ENCODE measurements around the gene CSMD2.

CSMD2 gene

DNA sequence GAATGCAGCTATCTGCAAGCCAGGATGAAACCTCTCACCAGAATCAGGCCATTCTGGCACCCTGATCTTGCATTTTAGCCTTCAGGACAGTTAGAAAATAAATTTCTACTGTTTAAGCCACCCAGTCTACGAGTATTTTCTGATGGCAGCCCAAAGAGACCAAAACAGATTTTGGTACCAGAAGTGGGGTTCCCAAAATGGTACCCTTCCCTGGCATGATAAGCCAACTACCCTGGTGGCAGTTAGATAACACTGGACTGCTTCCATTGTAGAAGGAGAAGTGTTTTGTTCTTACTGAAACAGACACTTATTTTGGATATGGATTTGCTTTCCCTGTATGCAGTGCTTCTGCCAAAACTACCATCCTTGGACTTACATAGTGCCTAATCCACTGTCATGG is 115.0 kb downstream of the CSMD2 start:
- TF ChIP-seq TEAD4 (IDR thresholded peaks at IDR 0.05) (no peak), CEBPB (IDR thresholded peaks at IDR 0.05) (no peak), NFIC (IDR thresholded peaks at IDR 0.05) (no peak)
- TF ChIP-seq, protein P1, sequence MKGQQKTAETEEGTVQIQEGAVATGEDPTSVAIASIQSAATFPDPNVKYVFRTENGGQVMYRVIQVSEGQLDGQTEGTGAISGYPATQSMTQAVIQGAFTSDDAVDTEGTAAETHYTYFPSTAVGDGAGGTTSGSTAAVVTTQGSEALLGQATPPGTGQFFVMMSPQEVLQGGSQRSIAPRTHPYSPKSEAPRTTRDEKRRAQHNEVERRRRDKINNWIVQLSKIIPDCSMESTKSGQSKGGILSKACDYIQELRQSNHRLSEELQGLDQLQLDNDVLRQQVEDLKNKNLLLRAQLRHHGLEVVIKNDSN (IDR thresholded peaks at IDR 0.05): no peak

DNA sequence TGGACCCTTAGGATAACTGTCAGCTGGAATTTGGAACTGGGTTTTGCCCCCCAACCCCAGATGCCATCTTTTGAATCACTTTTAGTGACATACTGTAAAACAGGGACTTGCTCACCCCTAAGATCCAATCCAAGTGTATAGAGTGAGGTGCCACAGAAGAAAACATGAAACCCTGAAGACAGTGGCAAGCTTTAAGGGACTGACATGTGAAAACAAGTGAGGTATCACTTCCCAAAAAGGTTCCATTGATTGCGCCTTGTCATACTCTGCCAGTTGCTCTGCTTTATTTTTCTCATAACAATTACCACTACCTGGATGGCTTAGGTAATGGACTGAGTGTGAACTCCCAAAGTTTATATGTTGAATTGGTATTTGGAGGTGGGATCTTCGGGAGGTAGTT is 115.6 kb downstream of the CSMD2 start:
- TF ChIP-seq CEBPB (IDR thresholded peaks at IDR 0.05) (no peak), TEAD4 (IDR thresholded peaks at IDR 0.05) (no peak), TAF1 (IDR thresholded peaks at IDR 0.05; ENCODE audit: low read depth) (no peak), EGR1 (IDR thresholded peaks at IDR 0.05) (no peak)
- TF ChIP-seq, protein P2, sequence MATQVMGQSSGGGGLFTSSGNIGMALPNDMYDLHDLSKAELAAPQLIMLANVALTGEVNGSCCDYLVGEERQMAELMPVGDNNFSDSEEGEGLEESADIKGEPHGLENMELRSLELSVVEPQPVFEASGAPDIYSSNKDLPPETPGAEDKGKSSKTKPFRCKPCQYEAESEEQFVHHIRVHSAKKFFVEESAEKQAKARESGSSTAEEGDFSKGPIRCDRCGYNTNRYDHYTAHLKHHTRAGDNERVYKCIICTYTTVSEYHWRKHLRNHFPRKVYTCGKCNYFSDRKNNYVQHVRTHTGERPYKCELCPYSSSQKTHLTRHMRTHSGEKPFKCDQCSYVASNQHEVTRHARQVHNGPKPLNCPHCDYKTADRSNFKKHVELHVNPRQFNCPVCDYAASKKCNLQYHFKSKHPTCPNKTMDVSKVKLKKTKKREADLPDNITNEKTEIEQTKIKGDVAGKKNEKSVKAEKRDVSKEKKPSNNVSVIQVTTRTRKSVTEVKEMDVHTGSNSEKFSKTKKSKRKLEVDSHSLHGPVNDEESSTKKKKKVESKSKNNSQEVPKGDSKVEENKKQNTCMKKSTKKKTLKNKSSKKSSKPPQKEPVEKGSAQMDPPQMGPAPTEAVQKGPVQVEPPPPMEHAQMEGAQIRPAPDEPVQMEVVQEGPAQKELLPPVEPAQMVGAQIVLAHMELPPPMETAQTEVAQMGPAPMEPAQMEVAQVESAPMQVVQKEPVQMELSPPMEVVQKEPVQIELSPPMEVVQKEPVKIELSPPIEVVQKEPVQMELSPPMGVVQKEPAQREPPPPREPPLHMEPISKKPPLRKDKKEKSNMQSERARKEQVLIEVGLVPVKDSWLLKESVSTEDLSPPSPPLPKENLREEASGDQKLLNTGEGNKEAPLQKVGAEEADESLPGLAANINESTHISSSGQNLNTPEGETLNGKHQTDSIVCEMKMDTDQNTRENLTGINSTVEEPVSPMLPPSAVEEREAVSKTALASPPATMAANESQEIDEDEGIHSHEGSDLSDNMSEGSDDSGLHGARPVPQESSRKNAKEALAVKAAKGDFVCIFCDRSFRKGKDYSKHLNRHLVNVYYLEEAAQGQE (IDR thresholded peaks at IDR 0.05; ENCODE audit: low read depth): no peak

DNA sequence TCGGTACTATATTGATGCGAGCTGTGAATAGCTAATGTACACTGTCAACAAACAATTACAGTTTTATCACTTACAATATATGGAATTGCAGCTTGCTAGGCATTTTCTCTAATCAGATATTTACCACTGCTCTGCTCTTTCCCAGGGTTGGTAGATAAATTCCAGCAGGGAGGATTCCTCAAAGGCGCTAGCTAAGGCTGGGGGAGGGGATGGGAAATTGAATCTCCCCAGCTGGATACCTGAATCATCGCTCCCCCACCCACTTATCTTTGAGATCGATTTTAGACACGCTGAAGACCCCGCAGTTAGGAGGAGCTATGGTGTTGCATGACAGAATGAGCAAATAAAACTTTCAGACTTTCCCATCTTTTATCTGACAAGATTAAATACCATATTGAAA is 127.2 kb downstream of the CSMD2 start:
- TF ChIP-seq RAD21 (IDR thresholded peaks at IDR 0.05; ENCODE audit: low read depth) (no peak), CREB1 (IDR thresholded peaks at IDR 0.05; ENCODE audit: low read depth) (no peak), YY1 (IDR thresholded peaks at IDR 0.05; ENCODE audit: low read depth) (no peak), EGR1 (IDR thresholded peaks at IDR 0.05) (no peak), EP300 (IDR thresholded peaks at IDR 0.05; ENCODE audit: borderline replicate concordance) (no peak), NFIC (IDR thresholded peaks at IDR 0.05) (no peak), FOXM1 (IDR thresholded peaks at IDR 0.05; ENCODE audit: borderline replicate concordance, low read depth) (no peak), CEBPB (IDR thresholded peaks at IDR 0.05) (no peak), TEAD4 (IDR thresholded peaks at IDR 0.05) (no peak), ZBTB7A (IDR thresholded peaks at IDR 0.05; ENCODE audit: low read depth) (no peak)
- TF ChIP-seq, protein P2 (IDR thresholded peaks at IDR 0.05; ENCODE audit: low read depth): no peak

DNA sequence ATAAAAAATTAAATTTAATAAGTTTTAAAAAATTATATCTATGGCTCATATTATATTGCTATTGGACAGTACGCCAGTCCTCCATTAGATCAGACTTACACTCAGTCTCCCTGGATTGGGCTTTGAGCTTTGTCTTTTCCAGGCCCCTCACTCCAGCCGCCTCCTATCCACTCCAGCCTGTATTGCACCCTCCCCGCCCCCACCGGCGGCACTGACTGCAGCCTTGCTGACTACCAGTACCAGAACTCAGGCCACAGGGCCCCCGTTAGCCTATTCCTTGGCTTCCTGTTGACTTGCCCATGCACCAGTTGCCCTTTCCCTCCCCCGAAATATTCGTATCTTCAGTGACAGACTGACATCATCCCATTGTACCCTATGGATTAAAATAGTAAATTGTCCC is 127.9 kb downstream of the CSMD2 start:
- TF ChIP-seq ZBTB7A (IDR thresholded peaks at IDR 0.05; ENCODE audit: low read depth): no peak
- TF ChIP-seq NFIC (IDR thresholded peaks at IDR 0.05): no peak
- no peak for TF ChIP-seq CREB1 (IDR thresholded peaks at IDR 0.05; ENCODE audit: low read depth)
- no peak for TF ChIP-seq RAD21 (IDR thresholded peaks at IDR 0.05; ENCODE audit: low read depth)
- TF ChIP-seq CEBPB (IDR thresholded peaks at IDR 0.05): no peak
- TF ChIP-seq EP300 (IDR thresholded peaks at IDR 0.05; ENCODE audit: borderline replicate concordance): no peak

DNA sequence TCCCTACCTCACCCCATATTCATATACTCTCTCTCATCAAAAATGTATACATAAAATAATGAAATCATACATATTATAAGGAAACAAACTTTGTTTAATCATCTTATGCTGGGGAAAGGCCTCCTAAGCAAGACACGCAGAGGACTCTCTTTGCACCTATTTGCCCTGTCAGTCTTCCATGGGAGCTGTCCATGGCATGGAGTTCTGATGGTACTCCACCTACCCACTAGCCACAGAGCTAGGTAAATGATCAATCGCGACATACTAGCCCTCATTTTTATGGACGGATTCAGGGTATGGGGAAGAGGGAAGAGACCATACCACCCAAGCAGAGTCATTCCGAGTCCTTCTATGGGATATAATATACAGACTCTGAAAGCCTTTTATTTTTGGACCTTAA is 131.0 kb downstream of the CSMD2 start:
- TF ChIP-seq EP300 (IDR thresholded peaks at IDR 0.05; ENCODE audit: borderline replicate concordance) (no peak), EGR1 (IDR thresholded peaks at IDR 0.05) (no peak), FOXM1 (IDR thresholded peaks at IDR 0.05; ENCODE audit: borderline replicate concordance, low read depth) (no peak), RAD21 (IDR thresholded peaks at IDR 0.05; ENCODE audit: low read depth) (no peak), CREB1 (IDR thresholded peaks at IDR 0.05; ENCODE audit: low read depth) (no peak), TCF12 (IDR thresholded peaks at IDR 0.05; ENCODE audit: low read depth) (no peak)
- TF ChIP-seq, protein P2 (IDR thresholded peaks at IDR 0.05; ENCODE audit: low read depth): peak; percentile 68
- TF ChIP-seq, protein P3, sequence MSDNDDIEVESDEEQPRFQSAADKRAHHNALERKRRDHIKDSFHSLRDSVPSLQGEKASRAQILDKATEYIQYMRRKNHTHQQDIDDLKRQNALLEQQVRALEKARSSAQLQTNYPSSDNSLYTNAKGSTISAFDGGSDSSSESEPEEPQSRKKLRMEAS (IDR thresholded peaks at IDR 0.05): no peak

DNA sequence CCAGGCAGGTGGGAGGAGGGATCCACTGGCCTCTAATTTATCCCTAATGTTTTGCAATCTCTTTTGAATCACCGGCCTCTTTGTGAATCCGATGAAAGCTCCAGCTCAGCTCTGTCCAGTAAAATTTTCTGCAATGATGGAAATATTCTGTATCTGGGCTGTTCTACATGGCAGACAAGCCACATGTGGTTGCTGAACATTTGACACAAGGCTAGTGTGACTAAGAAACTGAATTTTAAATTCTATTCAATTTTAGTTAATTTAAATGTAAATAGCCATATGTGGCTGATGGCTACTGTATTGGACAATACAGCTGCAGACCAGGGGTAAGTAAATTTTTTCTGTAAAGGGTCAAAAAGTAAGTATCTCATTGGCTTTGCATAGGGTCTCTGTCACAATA is 135.1 kb downstream of the CSMD2 start:
- TF ChIP-seq FOXM1 (IDR thresholded peaks at IDR 0.05; ENCODE audit: borderline replicate concordance, low read depth) (no peak), CREB1 (IDR thresholded peaks at IDR 0.05; ENCODE audit: low read depth) (no peak), TAF1 (IDR thresholded peaks at IDR 0.05; ENCODE audit: low read depth) (no peak), NFIC (IDR thresholded peaks at IDR 0.05) (no peak), RAD21 (IDR thresholded peaks at IDR 0.05; ENCODE audit: low read depth) (no peak), TCF12 (IDR thresholded peaks at IDR 0.05; ENCODE audit: low read depth) (no peak), EGR1 (IDR thresholded peaks at IDR 0.05) (no peak), YY1 (IDR thresholded peaks at IDR 0.05; ENCODE audit: low read depth) (no peak), ZBTB7A (IDR thresholded peaks at IDR 0.05; ENCODE audit: low read depth) (no peak), EP300 (IDR thresholded peaks at IDR 0.05; ENCODE audit: borderline replicate concordance) (no peak), CEBPB (IDR thresholded peaks at IDR 0.05) (no peak), TEAD4 (IDR thresholded peaks at IDR 0.05) (no peak)
- TF ChIP-seq, protein P3 (IDR thresholded peaks at IDR 0.05): no peak
- TF ChIP-seq, protein P1 (IDR thresholded peaks at IDR 0.05): no peak
- TF ChIP-seq, protein P2 (IDR thresholded peaks at IDR 0.05; ENCODE audit: low read depth): no peak
